ENCODE results near the gene CLMN.
"Not testable (repeated sequence)": the region's sequence is repeated elsewhere in the genome, so short reads cannot be mapped to it uniquely, and the experiment has no call there.

The CLMN gene

DNA sequence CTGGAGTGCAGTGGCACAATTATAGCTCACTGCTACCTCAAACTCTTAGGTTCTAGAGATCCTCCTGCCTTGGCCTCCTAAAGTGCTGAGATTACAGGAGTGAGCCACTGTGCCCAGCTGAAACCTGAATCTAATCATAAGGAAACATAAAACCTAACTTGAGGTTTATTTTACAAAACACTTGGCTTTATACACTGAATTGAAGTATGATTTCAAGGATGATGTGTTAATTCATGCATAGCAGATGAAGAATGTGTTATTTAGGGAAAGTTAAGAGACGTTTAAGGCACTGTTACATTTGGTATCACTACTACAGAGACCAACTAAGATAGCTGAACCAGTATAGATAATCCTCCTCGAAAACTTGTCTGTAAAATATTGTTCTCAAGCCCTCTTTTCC, 168.8 kb downstream of the CLMN start:
- no peak for DNase-seq

DNA sequence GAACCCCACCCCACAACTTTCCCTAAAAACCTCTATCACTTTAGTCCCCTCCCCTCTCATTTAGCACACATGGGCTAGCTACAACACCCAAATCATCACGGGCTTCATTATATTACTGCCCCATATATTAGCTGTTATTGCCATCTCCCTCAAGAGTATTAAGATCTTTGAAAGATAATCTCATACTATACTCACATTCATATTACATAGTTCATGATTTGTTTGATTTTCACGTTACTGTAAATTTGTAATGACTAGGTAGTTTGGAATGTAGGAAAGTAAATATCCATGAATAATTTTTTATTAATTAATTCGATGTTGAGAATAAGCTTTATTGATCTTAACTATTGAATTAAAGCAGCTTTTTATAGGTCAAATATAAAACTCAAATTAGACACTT, 170.3 kb downstream of the CLMN start:
- no peak for DNase-seq

DNA sequence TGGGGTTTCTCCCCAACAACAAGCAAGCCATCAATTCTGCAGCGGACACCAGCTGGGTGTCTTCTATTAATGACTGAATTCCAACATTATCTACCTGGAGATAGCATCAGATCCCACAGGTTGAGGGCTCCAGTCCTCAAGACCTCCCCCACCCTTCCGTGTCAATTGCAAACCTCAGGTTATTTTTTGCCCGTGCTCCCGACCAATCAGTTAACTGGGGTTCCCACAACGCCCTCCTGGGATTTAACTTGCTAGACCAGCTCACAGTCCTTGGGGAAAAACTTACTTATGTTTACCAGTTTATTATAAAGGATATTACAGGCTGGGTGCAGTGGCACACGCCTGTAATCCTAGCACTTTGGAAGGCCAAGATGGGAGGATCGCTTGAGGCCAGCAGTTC, 172.1 kb downstream of the CLMN start:
- DNase-seq: no peak

DNA sequence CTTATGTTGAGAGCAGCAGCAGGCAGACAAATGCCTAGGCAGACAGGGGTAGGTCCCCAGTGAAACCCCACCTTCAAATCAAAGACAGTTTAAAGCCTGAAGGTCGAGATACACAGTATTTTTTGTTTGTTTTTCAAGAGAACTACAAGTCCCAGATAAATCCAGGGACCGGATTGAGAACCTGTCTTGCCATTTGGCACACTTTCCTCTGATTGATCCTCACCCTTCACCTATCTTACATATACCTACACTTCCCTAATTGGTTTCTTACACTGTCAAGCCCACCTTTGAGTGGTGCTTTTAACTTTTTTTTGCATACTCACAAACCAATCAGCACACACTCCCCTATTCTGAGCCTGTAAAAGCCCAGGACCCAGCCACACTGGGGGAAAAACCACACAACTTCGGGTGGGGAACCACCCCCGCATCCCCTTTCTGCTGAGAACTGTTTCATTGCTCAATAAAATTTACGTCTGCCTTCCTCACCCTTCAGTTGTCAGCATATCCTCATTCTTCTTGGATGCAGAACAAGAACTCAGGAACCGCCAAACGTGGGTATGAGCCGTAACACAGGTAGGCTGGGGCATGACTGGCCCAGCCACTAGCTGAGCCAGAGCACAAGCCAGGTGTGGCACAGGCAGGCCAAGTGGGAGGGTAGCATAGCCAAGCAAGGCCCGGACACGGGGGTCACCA, 173.5 kb downstream of the CLMN start:
- DNase-seq: no peak

DNA sequence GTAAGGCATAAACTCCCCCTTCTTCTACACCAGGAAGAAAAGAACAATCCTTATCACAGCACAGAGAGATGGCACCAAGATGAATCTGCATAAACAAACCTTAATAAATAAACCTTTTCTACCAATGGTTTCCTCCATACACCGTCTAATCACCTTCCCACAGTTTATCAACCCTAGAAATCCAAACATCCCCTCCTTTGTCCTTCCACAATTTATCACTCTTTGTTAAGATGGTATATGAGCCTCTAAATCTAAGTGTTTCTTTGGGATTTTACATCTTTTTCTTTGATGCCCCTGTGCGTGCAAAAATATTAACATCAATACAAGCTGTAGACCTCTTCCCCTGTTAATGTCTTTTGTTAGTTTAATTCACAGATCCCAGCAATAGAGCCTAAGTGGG, 174.9 kb downstream of the CLMN start:
- DNase-seq: no peak

- no peak for DNase-seq
Observed at GRCh38 chr14:95143808-95144620, 175.7 kb downstream of the CLMN start.

DNA sequence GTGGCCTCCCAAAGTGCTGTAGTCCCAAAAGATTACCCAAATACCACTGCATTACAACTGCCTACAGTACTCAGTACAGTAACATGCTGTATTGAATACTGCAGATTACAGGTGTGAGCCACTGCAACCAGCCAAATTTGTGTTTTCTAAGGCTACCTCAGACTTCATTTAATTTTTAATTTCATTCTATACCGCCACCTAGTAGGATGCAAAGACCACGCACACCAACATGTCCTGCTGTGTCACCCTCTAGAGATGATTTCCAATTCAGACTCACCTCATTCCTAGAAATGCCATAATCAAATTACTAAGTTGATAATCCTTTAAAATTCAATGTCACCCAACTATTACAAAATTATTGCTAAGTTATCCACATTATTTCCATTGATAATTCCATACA, 177.5 kb downstream of the CLMN start:
- no peak for DNase-seq

GRCh38 chr14:95141684-95142083, 178.0 kb downstream of the CLMN start:
- DNase-seq: no peak

GRCh38 chr14:95140060-95140858, 179.4 kb downstream of the CLMN start:
- DNase-seq: no peak

- no peak for DNase-seq
Observed at GRCh38 chr14:95138876-95139275, 180.8 kb downstream of the CLMN start.

DNA sequence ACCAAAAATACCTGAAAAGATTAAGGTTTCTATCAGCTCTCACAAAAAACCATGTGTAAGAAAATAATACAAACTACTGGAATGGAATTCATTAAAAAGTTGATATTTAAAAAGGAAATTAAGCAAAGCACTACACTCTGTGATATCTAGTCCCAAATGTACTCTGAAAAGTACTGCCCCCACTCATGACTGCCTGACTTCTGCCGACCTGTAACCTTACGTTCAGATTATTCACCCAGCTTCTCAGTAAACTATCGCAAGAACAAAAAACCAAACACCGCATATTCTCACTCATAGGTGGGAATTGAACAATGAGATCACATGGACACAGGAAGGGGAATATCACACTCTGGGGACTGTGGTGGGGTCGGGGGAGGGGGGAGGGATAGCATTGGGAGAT, 181.3 kb downstream of the CLMN start:
- not testable (repeated sequence) for DNase-seq

DNA sequence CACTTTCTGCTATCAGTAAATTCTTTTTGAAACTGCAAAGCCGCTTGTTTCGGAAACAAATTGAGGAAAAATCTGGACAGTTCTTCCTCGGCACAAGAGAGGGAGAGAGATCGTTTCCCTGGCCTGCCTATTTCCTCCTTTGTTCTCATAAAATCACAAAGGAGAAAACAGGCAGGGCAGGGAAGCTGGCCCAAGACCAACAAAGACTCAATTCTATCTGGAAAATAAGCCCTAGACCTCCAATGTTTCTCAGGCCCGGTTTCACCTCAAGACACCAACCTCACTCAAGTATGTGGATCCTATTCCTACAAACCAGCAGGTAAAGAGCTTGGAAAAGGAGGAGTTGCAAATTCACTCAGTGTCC, 181.9 kb downstream of the CLMN start:
- DNase-seq: no peak

GRCh38 chr14:95137164-95137803, 182.4 kb downstream of the CLMN start:
- DNase-seq: no peak

DNA sequence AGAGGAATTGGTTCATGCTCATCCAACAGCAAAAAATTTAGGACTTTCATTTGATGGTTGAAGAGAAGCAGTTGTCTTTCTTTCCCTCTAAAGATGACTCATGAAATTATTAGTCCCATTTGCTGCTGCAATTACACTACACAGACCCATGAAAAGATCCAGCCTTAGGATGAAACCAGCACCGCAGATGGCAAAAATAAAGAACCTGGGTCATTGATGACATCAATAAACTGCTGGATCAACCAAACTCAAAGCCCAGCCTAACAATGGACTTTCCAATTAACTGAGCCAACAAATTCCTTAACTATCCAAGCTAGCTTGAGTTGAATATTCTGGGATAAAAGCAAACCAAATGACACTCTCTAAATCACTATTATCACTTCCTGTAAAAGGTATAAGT, 183.1 kb downstream of the CLMN start:
- DNase-seq: no peak

DNA sequence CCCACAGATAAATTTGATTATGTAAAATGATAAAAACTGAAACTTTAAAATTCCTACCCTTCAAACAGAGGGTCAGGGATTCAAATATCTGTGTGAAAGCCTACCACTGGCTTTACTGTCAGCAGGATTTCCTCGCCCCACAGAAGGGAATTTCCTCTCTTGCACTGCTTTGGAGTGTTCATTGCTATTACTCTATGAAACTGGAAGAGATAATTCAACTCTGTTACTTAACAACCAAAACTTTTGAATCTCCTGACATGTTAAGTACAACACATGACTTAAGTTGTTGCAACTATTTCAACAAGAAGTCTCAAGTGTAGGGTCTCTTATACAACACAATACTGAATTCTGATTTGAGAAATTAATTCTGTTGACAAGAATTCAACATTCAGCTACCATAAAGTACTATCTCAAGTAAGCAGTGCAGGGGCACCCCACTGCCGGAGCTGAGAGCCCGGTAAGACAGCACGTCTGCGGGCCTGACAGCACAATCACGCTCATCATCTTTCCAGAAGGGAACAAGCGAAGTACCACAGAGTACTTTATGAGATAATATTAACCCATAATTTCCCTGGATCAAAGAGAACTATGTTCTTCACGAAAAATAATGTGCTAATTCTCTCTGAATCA, 185.3 kb downstream of the CLMN start:
- no peak for DNase-seq

DNA sequence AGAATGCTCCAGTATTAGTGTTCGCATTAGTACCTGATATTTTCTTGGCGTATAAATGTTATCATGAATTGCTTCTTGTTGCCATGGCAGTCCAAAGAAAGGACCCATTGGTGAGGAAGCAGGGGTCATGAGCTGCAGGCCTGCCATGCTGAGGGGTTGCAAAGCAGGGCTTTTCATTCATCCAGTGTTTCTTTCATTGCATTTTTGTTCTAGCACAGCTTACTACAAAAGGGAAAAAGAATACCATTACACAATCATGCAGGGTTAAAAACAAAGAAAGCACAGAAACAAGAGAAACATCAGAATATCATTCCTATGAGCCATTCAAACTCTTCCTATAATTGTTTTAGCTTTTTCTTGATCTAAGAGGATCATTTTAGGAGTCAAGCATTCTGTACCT, 186.4 kb downstream of the CLMN start:
- no peak for DNase-seq

DNA sequence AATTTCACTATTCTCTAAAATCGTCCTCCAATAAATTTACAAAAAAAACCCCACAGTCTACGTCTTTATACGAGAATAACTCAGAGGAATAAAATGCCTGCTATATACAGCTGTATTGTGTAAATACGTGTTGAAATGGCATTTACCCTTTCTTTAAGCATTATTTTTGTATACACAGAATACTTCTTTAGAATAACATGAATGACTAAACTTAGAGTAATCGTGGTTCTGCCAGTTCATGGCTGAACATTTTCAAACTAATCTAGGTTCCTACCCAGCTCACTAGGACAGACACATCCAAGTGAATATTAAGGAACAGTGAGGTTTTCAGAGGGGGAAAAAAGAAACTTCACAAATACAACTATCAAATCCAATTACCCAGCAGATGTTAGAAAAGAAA, 186.9 kb downstream of the CLMN start:
- no peak for DNase-seq
